NCI-H187 treated with DMSO at 0.1 percent for 48 hours (cell line): ENCODE measurements around the gene MGAT4D.
"Not testable (repeated sequence)": the region's sequence is repeated elsewhere in the genome, so short reads cannot be mapped to it uniquely, and the experiment has no call there.

Experiments used
- DNase-seq: peaks from one replicate; lab custom pipeline; 2025; lab: John Stamatoyannopoulos, UW

The MGAT4D gene

GRCh38 chr4:140497747-140498636 is at the start of gene MGAT4D:
Gene MGAT4D (minus strand): TSS chr4:140498293. CDS start chr4:140498222, 71 bp downstream.
- no peak for DNase-seq

DNA sequence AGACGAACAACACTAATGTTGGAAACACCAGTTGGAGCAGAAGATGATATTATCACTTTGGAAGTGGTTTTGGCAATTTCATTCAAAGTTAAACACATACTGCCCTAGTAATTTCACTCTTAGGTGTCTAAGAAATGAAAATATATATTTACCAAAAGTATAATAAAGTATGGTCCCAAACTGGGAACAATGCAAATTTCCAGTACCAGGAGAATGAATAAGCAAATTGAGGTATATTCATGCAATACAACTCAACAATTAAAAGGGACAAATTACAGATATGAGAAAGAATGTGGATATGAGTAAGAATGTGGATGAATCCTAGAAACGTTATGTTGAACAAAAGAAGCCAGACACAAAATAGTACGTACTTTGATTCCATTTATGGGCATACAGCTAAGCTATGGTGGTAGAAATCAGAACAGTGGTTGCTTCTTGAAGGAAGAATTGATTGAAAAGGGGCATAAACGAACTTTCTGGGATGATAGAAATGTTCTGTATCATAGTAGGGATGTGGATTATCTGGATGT is 35.9 kb upstream of the MGAT4D start:
- DNase-seq, result no peak

- no peak for DNase-seq
Measured at GRCh38 chr4:140529434-140529833, 31.3 kb upstream of the MGAT4D start.

DNA sequence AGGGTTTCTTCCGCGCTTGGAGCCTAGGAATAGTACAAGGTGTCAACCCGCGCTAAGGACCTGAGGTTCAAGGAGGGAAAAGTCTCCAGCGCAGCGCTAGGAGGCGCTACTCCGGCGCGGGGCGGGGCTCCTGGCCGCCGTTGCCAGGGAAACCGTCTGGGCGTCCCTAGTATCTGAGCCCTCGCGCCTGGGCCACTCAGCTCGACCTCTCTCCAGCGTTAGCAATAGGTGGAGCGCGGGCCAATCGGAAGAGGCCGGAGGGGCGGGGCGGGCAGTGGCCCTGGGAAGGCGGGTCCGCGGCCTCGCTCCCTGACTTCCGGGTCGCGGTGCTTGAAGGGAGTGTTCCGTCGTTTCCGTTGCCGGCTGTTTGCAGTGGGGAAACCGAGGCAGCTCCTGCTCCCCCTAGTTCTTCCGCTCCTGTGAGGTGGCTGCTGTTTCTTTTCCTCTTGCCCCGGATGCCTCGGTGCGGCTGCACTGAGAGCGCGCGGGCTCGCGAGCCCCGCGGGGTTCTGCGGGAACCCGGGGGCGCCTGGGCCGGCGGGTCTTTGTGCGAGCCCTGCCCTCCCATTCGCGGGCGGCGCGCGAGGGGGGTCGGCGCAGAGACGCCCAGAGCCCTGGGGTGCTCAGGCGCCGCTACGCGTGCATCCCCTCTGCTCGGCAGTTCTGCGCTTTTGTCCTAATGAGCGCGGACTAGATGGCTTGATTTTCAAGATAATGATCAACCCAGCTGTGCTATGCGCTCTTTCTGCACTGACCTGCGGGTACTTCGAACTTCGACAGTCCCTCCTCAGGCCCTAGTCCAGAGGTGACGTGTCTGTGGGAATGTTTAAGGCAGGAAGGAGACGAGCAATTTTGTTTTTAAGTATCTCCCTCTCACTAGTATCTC is 26.0 kb upstream of the MGAT4D start, which contains the start of gene ELMOD2:
ELMOD2 (plus strand) TSS at position 312 of the 886 bp plus-strand sequence. CDS start 1,261 bp downstream, outside the sequence.
- DNase-seq, result peak; percentile 71

DNA sequence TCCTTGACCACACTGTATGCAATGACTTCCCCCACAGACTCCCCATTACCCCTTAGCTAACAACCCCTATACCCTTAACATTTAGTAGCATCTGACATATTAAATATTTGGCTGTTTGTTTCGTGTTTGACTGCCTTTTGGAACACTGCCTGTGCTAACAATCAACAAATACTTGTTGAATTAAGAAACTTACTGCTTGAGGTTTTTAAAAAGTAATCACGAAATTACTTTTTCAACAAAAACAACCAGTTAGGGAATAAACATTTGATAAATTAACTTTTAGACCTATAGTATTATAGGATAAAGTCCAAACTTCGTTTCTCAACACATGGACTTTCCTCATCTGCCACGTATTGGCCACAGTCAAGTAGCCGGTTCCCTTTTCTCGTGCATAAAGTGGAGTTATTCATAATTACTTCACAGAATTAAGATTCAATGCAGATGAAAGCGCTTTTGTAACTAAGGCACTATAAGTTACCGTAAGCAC is 25.3 kb upstream of the MGAT4D start:
- DNase-seq, result no peak

GRCh38 chr4:140515423-140515822 is 17.3 kb upstream of the MGAT4D start:
- no peak for DNase-seq

DNA sequence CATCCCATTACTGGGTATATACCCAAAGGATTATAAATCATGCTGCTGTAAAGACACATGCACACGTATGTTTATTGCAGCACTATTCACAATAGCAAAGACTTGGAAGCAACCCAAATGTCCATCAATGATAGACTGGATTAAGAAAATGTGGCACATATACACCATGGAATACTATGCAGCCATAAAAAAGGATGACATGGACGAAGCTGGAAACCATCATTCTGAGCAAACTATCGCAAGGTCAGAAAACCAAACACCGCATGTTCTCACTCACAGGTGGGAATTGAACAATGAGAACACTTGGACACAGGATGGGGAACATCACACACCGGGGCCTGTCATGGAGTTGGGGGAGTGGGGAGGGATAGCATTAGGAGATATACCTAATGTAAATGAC is 15.7 kb upstream of the MGAT4D start:
- DNase-seq, result not testable (repeated sequence)

- no peak for DNase-seq
Measured at GRCh38 chr4:140504261-140504660, 6.2 kb upstream of the MGAT4D start.

DNA sequence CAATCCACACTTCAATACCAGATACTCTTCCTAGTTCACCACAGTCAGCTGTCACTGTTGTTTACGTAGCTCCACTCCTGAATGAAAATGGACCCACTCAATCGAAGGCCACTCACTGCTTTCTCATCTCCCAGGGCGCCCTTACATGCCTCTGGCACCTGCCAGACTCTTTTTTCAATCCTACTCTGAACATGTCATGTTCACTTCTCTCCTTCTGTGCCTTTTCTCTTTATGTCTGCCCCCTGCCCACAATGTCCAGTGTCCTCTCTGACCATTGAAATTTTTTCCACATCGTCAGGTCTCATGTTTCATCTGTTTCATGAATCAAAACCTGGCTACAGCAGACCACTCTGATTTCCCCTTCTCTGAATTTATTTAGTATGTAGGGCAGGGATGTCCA is 1.3 kb upstream of the MGAT4D start:
- no peak for DNase-seq

DNA sequence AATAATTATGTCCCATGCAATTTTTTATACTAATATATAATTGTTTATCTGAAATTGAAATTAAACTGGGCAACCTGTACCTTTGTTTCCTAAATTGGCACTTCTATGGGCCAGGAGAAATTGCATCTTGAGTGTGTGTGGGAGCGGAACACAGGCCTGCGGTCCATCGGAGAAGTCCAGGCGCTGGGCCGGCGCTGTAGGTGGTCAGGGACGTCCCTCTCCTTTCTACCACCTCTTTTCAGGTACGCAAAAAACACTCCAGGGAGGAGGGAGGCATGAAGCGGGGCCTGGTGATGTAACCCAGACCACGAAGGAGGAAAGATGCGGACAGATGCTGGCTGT is 717 bp downstream of the MGAT4D start:
- no peak for DNase-seq

DNA sequence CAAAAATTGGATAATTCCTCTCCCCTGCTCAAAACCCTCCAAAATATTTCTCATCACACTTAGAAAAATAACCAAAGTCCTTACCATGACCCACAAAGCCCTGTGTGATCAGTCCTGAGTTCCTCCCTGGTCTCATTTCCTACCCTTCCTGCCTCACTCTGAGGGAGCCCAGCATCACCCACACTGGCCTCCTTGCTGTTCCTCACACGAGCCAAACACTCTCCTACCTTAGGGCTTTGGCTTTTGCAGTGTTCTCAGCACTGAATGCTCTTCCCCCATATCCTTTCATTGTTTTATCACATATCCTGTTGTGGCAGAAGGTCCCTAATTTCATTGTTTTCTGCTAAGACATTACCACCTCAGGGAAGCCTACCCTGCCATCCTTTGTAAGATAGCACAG is 12.2 kb downstream of the MGAT4D start:
- no peak for DNase-seq

- DNase-seq, result no peak
Measured at GRCh38 chr4:140483445-140483844, 14.6 kb downstream of the MGAT4D start.

DNA sequence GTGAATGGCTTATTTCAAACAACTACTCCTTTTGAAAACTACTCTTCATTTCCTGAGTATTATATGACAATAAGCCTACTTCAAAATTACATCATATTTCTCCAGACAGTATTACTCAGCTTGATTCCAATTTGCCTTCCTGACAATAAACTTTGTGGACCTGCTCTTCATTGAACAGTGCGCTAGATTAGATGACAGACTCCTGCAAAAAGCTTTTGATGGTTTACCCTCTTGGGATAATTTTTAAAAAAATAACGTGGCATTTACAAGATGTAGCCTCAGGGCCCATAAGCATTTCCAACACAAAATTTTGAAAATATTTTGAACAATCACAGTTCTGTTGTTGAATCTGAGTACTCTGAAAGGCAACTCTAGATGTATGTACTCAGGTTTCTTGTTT is 25.9 kb downstream of the MGAT4D start:
- DNase-seq, result no peak

DNA sequence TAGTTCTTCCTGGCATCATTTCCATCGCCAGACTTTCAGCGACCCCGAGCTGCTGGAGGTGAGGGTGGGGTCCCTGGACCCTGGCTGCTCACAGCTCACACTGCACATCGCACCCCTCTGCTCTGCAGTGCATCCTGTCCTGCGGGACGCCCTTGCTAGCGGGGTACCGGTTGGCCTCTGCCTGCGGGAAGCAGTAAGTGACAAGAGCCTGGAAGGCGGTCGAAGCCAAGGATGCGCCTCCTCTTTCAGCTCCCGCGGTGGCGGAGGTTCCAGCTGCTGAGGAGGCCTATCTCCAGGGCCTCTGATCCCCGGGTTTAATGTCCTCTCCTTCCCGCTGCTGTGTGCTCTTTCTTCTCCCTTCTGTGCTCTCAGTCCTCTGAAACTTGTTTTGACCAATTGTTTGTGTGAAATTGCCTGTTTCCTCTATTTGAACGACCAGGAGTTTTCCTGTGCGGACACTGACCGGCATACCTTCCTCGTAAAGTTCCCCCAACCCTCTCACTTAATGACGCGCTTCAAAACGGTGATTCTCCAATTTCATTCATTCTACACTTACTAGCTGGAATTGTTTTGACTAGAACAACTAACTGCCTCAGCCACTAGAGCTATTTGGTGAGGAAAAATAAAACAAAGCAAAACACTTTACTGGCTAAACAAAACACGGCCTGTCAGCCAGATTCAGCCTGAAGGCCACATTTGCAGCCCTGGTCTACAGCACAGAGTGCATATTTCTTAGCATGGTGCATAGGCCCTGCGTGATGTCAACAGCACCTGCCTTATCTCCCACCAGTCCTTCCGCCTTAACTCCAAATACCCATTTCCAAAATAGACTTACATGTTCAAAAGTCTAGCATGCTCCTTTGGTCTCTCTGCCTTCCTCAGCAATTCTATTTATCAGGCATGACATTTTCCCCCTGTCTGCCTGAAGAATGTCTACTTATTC is 28.0 kb downstream of the MGAT4D start:
- DNase-seq, result no peak

DNA sequence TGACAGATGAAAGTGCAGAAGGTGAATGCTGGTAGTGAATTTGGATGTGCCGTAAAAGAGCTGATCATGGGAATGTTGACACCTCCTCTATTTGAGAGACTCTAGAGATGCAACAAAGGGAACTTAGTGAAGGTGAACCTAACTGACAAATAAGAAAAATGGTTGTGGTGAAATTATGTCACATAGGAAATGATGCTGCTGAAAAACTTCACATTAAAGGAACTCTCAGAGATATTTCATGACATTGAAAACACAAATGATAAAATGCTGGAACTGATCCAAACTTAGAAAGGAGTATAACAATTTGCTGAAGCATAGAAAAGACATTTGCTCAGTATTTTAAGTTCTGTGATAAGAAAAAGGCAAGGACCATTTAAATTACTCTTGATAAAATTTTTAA is 31.9 kb downstream of the MGAT4D start:
- no peak for DNase-seq

DNA sequence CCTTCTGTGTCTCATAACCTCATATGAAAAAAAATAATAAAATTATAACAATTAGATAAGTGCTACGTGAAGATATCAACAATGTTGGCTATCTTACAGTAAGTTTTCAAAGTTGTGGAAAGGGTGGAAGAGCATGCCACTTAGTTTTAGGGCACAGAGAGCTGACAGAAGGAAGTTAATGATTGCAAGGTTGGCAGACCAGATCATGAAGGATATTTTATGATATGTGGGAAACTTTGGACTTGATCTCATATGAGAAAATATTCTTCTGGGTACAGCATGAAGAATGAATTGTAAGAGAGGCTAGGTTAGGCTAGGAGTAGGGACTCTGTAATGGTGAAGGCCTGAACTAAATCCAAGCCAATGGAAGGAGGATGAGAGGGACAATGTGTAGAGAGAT is 34.5 kb downstream of the MGAT4D start:
- DNase-seq, result no peak

GRCh38 chr4:140463182-140463581 is 34.9 kb downstream of the MGAT4D start:
- no peak for DNase-seq

GRCh38 chr4:140450352-140450751 is 47.7 kb downstream of the MGAT4D start:
- DNase-seq, result no peak

- DNase-seq, result no peak
Measured at GRCh38 chr4:140448830-140449229, 49.3 kb downstream of the MGAT4D start.

GRCh38 chr4:140448162-140448561 is 49.9 kb downstream of the MGAT4D start:
- no peak for DNase-seq

- DNase-seq, result not testable (repeated sequence)
Measured at GRCh38 chr4:140444347-140444746, 53.7 kb downstream of the MGAT4D start.
